K562 (cell line): ENCODE measurements around the gene MYO1B. TPM values are rescaled to one million over a fixed set of nuclear protein-coding genes. Genes with fewer than 3 reads are reported as not detected.

ENCODE experiments used
- ATAC-seq: fragments of 200-7000 bp; cut with Tn5 transposase; 3 replicates; pipeline ENCODE4 v1.9.1; 2020; ENCODE audit warnings: moderate library complexity
- BruUV-seq: library from RNA; stranded (reverse); fragments of 400-500 nt; replicated peaks from 2 replicates; lab custom pipeline; 2021; lab: Mats Ljungman, UMichigan
- CTCF ChIA-PET: fragments of 300-600 bp; formaldehyde crosslinking; extraction: SDS; loops from one replicate; lab custom pipeline; 2021; ENCODE audit warnings: low intra/inter-chr PET ratio; lab: Yijun Ruan, JAX
- POLR2A ChIA-PET: fragments of 300-600, 350-650 bp; sonication (Branson Sonifier 250); formaldehyde crosslinking; extraction: SDS; loops from one replicate; lab custom pipeline; 2021; ENCODE audit warnings: antibody characterized with exemption, inconsistent platforms; lab: Yijun Ruan, JAX
- DNase-seq, 4 experiments: peaks; one replicate each; pipeline versions ENCODE4 v3.0.0 to v3.0.0-alpha.2; 2011 to 2018; ENCODE audit warnings: low spot score in 3 of 4, mixed read lengths in 3 of 4; ENCODE audit errors: extremely low read depth in 1 of 4
- FAIRE-seq: peaks from 2 replicates; lab custom pipeline; 2011; peaks lifted over from hg19 to GRCh38; lab: Jason Lieb, UNC
- H2AFZ ChIP-seq: 2 replicates; pipeline ENCODE4 v1.6.0; 2011; ENCODE audit warnings: low read depth, low read length, control low read depth, inconsistent platforms
- H3K27ac ChIP-seq: fragments of 200-600 bp; 3 replicates; pipeline ENCODE4 v1.8.0; 2011; ENCODE audit warnings: low read depth, mild to moderate bottlenecking, control low read depth, inconsistent platforms, low read length, moderate library complexity, mixed read lengths; ENCODE audit errors: extremely low read depth
- H3K27me3 ChIP-seq, 2 experiments: fragments of 300-600 bp in 1 of 2; 2 replicates in 1 of 2; 3 replicates in 1 of 2; pipeline versions ENCODE4 v1.6.0 to v1.8.0; 2011; ENCODE audit warnings: inconsistent platforms in 2 of 2, low read length in 2 of 2, mild to moderate bottlenecking in 1 of 2, mixed read lengths in 1 of 2, moderate library complexity in 1 of 2; ENCODE audit not compliant: control insufficient read depth in 2 of 2, insufficient read depth in 2 of 2
- H3K36me3 ChIP-seq: fragments of 300-600 bp; 3 replicates; pipeline ENCODE4 v1.8.0; 2011; ENCODE audit warnings: mild to moderate bottlenecking, low read length, inconsistent platforms; ENCODE audit not compliant: control insufficient read depth, insufficient read depth
- H3K4me1 ChIP-seq, 2 experiments: fragments of 200-600 bp in 1 of 2; replicated peaks in 1 of 2; 2 replicates in 1 of 2; 3 replicates in 1 of 2; pipeline versions ENCODE4 v1.5.1 to v1.8.0; 2011; ENCODE audit warnings: inconsistent platforms in 2 of 2, low read length in 2 of 2, mild to moderate bottlenecking in 1 of 2, mixed read lengths in 1 of 2, moderate library complexity in 1 of 2; ENCODE audit not compliant: control insufficient read depth in 2 of 2, insufficient read depth in 2 of 2
- H3K4me2 ChIP-seq: 2 replicates; pipeline ENCODE4 v1.6.1; 2011; ENCODE audit warnings: low read length, control low read depth, inconsistent platforms, mixed read lengths; ENCODE audit not compliant: insufficient read depth
- H3K4me3 ChIP-seq: fragments of 200-600 bp; sonication (generic), shearing (Covaris generic); 2 replicates; pipeline ENCODE4 v1.5.1; 2016; ENCODE audit warnings: control low read depth, inconsistent platforms
- H3K79me2 ChIP-seq: fragments of 200-600 bp; 3 replicates; pipeline ENCODE4 v1.8.0; 2011; ENCODE audit warnings: low read length, inconsistent platforms; ENCODE audit not compliant: control insufficient read depth, insufficient read depth
- H3K9ac ChIP-seq, 2 experiments: 2 replicates each; pipeline versions ENCODE4 v1.6.0 to v1.6.1; 2011; ENCODE audit warnings: low read depth in 2 of 2, low read length in 2 of 2, control low read depth in 1 of 2, inconsistent platforms in 1 of 2, mild to moderate bottlenecking in 1 of 2, mixed read lengths in 1 of 2; ENCODE audit not compliant: insufficient read depth in 1 of 2
- H3K9me1 ChIP-seq: one replicate; pipeline ENCODE4 v1.6.0; 2011; ENCODE audit warnings: inconsistent platforms, mild to moderate bottlenecking, low read length, moderate library complexity; ENCODE audit not compliant: control insufficient read depth, insufficient read depth
- H3K9me3 ChIP-seq: replicated peaks from 2 replicates; pipeline ENCODE4 v1.5.1; 2011; ENCODE audit warnings: low read depth, low read length, inconsistent platforms; ENCODE audit not compliant: control insufficient read depth, insufficient read depth
- H4K20me1 ChIP-seq: replicated peaks from 2 replicates; pipeline ENCODE4 v1.6.1; 2011; ENCODE audit warnings: low read length, inconsistent platforms, mixed read lengths; ENCODE audit not compliant: control insufficient read depth, insufficient read depth
- BACH1 ChIP-seq: fragments of 200-800 bp; sonication (Bioruptor generic); IDR thresholded peaks from 2 replicates; pipeline ENCODE4 v1.6.1; 2016; ENCODE audit warnings: missing genetic modification characterization, missing compliant biosample characterization
- CHAMP1 ChIP-seq: fragments of 450-650 bp; IDR thresholded peaks from 2 replicates; pipeline ENCODE4 v1.6.1; 2016; ENCODE audit warnings: mild to moderate bottlenecking
- FOXO4 ChIP-seq: fragments of 450-650 bp; formaldehyde crosslinking; IDR thresholded peaks from 2 replicates; pipeline ENCODE4 v1.4.0; 2020; ENCODE audit warnings: mild to moderate bottlenecking, moderate library complexity
- GATA2 ChIP-seq: sonication (generic); formaldehyde crosslinking; IDR thresholded peaks from 2 replicates; pipeline ENCODE4 v1.4.0; 2020; ENCODE audit warnings: mild to moderate bottlenecking, missing genetic modification reagents
- NFYB ChIP-seq: IDR thresholded peaks from 2 replicates; pipeline ENCODE4 v1.6.1; 2011; ENCODE audit warnings: mild to moderate bottlenecking, moderate library complexity; ENCODE audit not compliant: insufficient read length; ENCODE audit errors: extremely low read depth
- PHB2 ChIP-seq: fragments of 450-650 bp; IDR thresholded peaks from 2 replicates; pipeline ENCODE4 v1.6.1; 2017; ENCODE audit warnings: low read depth
- STAT5B ChIP-seq: fragments of 250-450 bp; sonication (Bioruptor Pico); IDR thresholded peaks from 2 replicates; pipeline ENCODE4 v1.8.0; 2021; ENCODE audit warnings: mild to moderate bottlenecking, inconsistent platforms
- TFAM ChIP-seq: fragments of 250-450 bp; sonication (Bioruptor Pico); conservative IDR thresholded peaks from 2 replicates; pipeline ENCODE4 v1.5.0; 2021; ENCODE audit warnings: mild to moderate bottlenecking, moderate library complexity
- ZKSCAN8 ChIP-seq: fragments of 200-800 bp; sonication (Bioruptor generic); IDR thresholded peaks from 2 replicates; pipeline ENCODE4 v1.6.1; 2016; ENCODE audit warnings: missing genetic modification characterization, missing compliant biosample characterization
- WGBS: fragments of 100-300 bp; shearing (Covaris generic); methylation state at CpG from one replicate; pipeline ENCODE4 v1.1.6; 2016; ENCODE audit warnings: low coverage, mixed read lengths; ENCODE audit not compliant: insufficient coverage; ENCODE audit errors: missing lambda C conversion rate; 5-methylcytosine and 5-hydroxymethylcytosine counted together
- in situ Hi-C: fragments of 300-500 bp; cut with MboI; formaldehyde crosslinking; loops from 4 replicates; pipeline ENCODE4 v1.15.0; 2018; ENCODE audit warnings: inconsistent platforms, mixed read lengths
- intact Hi-C: fragments of 100-400 bp; cut with micrococcal nuclease; formaldehyde crosslinking; loops from 2 replicates; pipeline ENCODE4 v1.14.2; 2022
- polyA plus RNA-seq, 8 experiments: library from polyadenylated mRNA; depleted of rRNA in 4 of 8; stranded (reverse) in 5 of 8; unstranded in 3 of 8; fragments of >200 nt; fragmentation: Nextera tagmentation in 2 of 8; fragmentation: Illumina TruSeq in 1 of 8; extraction: Ambion mirVana in 2 of 8; extraction: Trizol in 1 of 8; gene quantifications; 2 replicates each; pipeline versions ENCODE4 v1.2.1 to v1.2.3, GENCODE V29; 2011 to 2014; ENCODE audit warnings: inconsistent platforms in 1 of 8, missing spikeins in 1 of 8
- total RNA-seq, 7 experiments: library from RNA; depleted of rRNA in 6 of 7; stranded (reverse); fragments of >200 nt in 6 of 7; fragmentation: Illumina TruSeq in 2 of 7; extraction: Trizol in 2 of 7; gene quantifications; 2 replicates each; pipeline versions ENCODE4 v1.2.1 to v1.2.3, GENCODE V29; 2011 to 2021; ENCODE audit warnings: low replicate concordance in 1 of 7

MYO1B gene
- total and polyA plus RNA-seq, 9 of the 15 experiments (the other 6 are each of a cell fraction or from before 2014, with no cell fraction given): 0.04 to 0.33 (median 0.20) TPM; not detected in 5

GRCh38 chr2:191233533-191233932 is 11.7 kb upstream of the MYO1B start:
- ChIA-PET CTCF (no interaction called here), POLR2A (no interaction called here)
- Histone ChIP-seq H3K79me2 (no peaks in the 10 kb centered on the region), H3K4me3 (no peak overlapping the region), H3K27me3 (no peaks in the 10 kb centered on the region), H3K4me1 (no peaks in the 10 kb centered on the region), H3K36me3 (no peaks in the 10 kb centered on the region), H3K9me3 (no peaks in the 10 kb centered on the region), H4K20me1 (no peaks in the 10 kb centered on the region), H3K4me2 (no peak overlapping the region), H2AFZ (no peak overlapping the region), H3K9me1 (no peaks in the 10 kb centered on the region), H3K27ac (no peak overlapping the region), H3K9ac (no peak overlapping the region)
- intact Hi-C loops: loop anchor here (5.0 kb wide), 1 partner anchor 289 kb away; no protein-coding TSS in a partner anchor
- FAIRE-seq: no peak
- WGBS: 3% methylated on average over 5 of the region's 5 CpGs
- no TSS peak for BruUV-seq
- in situ Hi-C loops: no loop called here
- no peak for DNase-seq
- no peak for ATAC-seq
- TF ChIP-seq FOXO4 (no peak), STAT5B (CRISPR knock-in tag) (no peak), NFYB (no peak), PHB2 (no peak), ZKSCAN8 (CRISPR knock-in tag) (no peak), GATA2 (CRISPR knock-in tag) (no peak), TFAM (no peak), BACH1 (tag) (no peak), CHAMP1 (no peak)
